Measurements from ENCODE around the gene MTA1.

DNA sequence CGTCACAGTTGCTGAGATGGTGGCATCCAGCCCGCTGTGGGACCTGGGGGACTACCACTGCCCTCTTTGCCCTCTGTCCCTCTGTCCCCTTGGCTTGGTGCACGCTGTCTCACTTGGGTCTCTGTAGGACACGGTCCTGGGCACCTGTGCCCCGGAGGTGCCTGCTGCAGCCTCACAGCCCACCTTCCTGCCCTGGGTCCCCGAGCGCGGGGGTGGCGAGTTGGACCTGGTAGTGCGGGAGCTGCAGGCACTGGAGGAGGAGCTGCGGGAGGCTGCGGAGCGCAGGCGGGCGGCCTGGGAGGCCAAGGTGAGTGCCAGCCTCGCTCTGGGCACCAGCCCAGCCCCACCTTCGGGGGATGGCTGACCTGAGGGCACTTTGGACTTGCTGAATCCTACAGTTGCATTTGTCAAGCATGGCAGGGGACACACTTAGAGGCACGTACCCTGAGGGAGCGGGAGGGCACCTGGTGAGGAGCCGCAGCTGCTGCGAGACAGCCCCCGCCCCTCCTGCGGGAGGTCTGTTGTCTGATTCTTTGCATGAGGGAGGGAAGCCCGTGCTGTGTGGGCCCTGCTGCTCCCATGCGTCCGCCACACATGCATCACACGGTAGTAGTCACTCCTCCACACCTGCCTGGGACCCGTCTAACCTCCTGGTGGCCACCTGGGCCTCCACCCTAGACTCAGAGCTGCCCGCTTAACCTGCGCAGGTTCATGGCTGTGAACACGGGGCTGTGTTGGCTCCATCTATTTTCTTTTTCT lies 78.2 kb downstream of the MTA1 start:
- TF ChIP-seq GABPA (IDR thresholded peaks at IDR 0.05 in 1 of 2, conservative IDR thresholded peaks at IDR 0.05 in 1 of 2) (no peak), MAX (IDR thresholded peaks at IDR 0.05) (no peak), CTCF (IDR thresholded peaks at IDR 0.05; ENCODE audit: low read depth, low read length, missing input control) (no peak), RAD21 (IDR thresholded peaks at IDR 0.05) (no peak), REST (IDR thresholded peaks at IDR 0.05) (no peak), EGR1 (IDR thresholded peaks at IDR 0.05; ENCODE audit: low read depth in 2 of 2) (no peak)
